MM.1S (cell line): ENCODE results near the gene COX5A.

Experiments used
- DNase-seq: peaks from one replicate; pipeline ENCODE4 v3.0.0-alpha.2; 2015
- H2AFZ ChIP-seq: fragments of 300-600 bp; sonication (generic); 2 replicates; pipeline ENCODE4 v1.6.0; 2016; ENCODE audit warnings: antibody characterized with exemption, low read length
- H3F3A ChIP-seq: fragments of 300-600 bp; sonication (generic); 2 replicates; pipeline ENCODE4 v1.6.1; 2016; ENCODE audit warnings: mild to moderate bottlenecking, antibody characterized with exemption, low read length, moderate library complexity, mixed read lengths; ENCODE audit not compliant: insufficient read depth
- H3K27ac ChIP-seq: fragments of 300-600 bp; sonication (generic); 2 replicates; pipeline ENCODE4 v1.5.1; 2016; ENCODE audit warnings: mild to moderate bottlenecking, low read length
- H3K27me3 ChIP-seq: fragments of 300-600 bp; sonication (generic); replicated peaks from 2 replicates; pipeline ENCODE4 v1.6.0; 2016; ENCODE audit warnings: low read length; ENCODE audit not compliant: insufficient read depth
- H3K36me3 ChIP-seq: fragments of 300-600 bp; sonication (generic); replicated peaks from 2 replicates; pipeline ENCODE4 v1.6.1; 2016; ENCODE audit warnings: mild to moderate bottlenecking, low read length, mixed read lengths; ENCODE audit not compliant: insufficient read depth
- H3K4me1 ChIP-seq: fragments of 300-600 bp; sonication (generic); 2 replicates; pipeline ENCODE4 v1.6.1; 2016; ENCODE audit warnings: low read length, mixed read lengths
- H3K4me2 ChIP-seq: fragments of 300-600 bp; sonication (generic); 2 replicates; pipeline ENCODE4 v1.6.0; 2016; ENCODE audit warnings: low read depth, low read length
- H3K4me3 ChIP-seq: fragments of 300-600 bp; sonication (generic); 2 replicates; pipeline ENCODE4 v1.5.1; 2016; ENCODE audit warnings: low read length, mixed read lengths
- H3K79me2 ChIP-seq: fragments of 300-600 bp; sonication (generic); 2 replicates; pipeline ENCODE4 v1.6.1; 2016; ENCODE audit warnings: mixed run types, low read length, mixed read lengths
- H3K9ac ChIP-seq: fragments of 300-600 bp; sonication (generic); 2 replicates; pipeline ENCODE4 v1.6.1; 2016; ENCODE audit warnings: low read length, mixed read lengths
- H3K9me2 ChIP-seq: fragments of 300-600 bp; sonication (generic); replicated peaks from 2 replicates; pipeline ENCODE4 v1.6.1; 2016; ENCODE audit warnings: mild to moderate bottlenecking, low read length, mixed read lengths; ENCODE audit not compliant: insufficient read depth
- H3K9me3 ChIP-seq: fragments of 300-600 bp; sonication (generic); replicated peaks from 2 replicates; pipeline ENCODE4 v1.6.1; 2016; ENCODE audit warnings: mild to moderate bottlenecking, low read length, mixed read lengths; ENCODE audit not compliant: insufficient read depth
- H4K20me1 ChIP-seq: fragments of 300-600 bp; sonication (generic); 2 replicates; pipeline ENCODE4 v1.6.1; 2016; ENCODE audit warnings: mild to moderate bottlenecking, low read length, moderate library complexity, mixed read lengths; ENCODE audit not compliant: insufficient read depth
- CTCF ChIP-seq: fragments of 300-600 bp; sonication (generic); IDR thresholded peaks from 2 replicates; pipeline ENCODE4 v1.5.1; 2016; ENCODE audit warnings: antibody characterized with exemption, low read length, mixed read lengths
- EZH2 ChIP-seq: fragments of 300-600 bp; sonication (generic); optimal IDR thresholded peaks from 2 replicates; pipeline ENCODE3; 2017; ENCODE audit warnings: low read depth, mild to moderate bottlenecking, antibody characterized with exemption, low read length, mixed read lengths
- EZH2phosphoT487 ChIP-seq: fragments of 300-600 bp; sonication (generic); IDR thresholded peaks from 2 replicates; pipeline ENCODE4 v1.6.1; 2018; ENCODE audit warnings: antibody characterized with exemption, low read length

The COX5A gene

GRCh38 chr15:74963213-74963612 lies 25.3 kb upstream of the COX5A start:
- Histone ChIP-seq H3K9ac (no peak overlapping the region), H3K27ac (no peak overlapping the region), H3K4me2 (no peak overlapping the region)

GRCh38 chr15:74962671-74963070 lies 24.8 kb upstream of the COX5A start:
- no peak overlapping the region for H3K4me2 ChIP-seq
- no peak overlapping the region for H3K9ac ChIP-seq
- TF ChIP-seq CTCF = no peak
- no peak for TF ChIP-seq EZH2phosphoT487
- TF ChIP-seq EZH2 = no peak
- H3K27me3 ChIP-seq = no peaks in the 10 kb centered on the region
- H3K4me3 ChIP-seq = no peak overlapping the region
- peaks cover 5% of the 10 kb centered on the region; the same call in 1 of the 2 replicates for H3F3A ChIP-seq
- H3K79me2 ChIP-seq = no peaks in the 10 kb centered on the region
- no peak for DNase-seq
- no peaks in the 10 kb centered on the region for H3K9me3 ChIP-seq
- no peaks in the 10 kb centered on the region for H3K36me3 ChIP-seq
- no peaks in the 10 kb centered on the region for H4K20me1 ChIP-seq
- no peak overlapping the region for H3K27ac ChIP-seq
- H3K4me1 ChIP-seq = peaks cover 20% of the 10 kb centered on the region
- H2AFZ ChIP-seq = no peak overlapping the region
- no peaks in the 10 kb centered on the region for H3K9me2 ChIP-seq

More at GRCh38 chr15:74963213-74963612, 25.3 kb upstream of the COX5A start:
- H3F3A ChIP-seq = peaks cover 5% of the 10 kb centered on the region; the same call in 1 of the 2 replicates
- no peaks in the 10 kb centered on the region for H4K20me1 ChIP-seq
- no peak overlapping the region for H2AFZ ChIP-seq
- no peak for DNase-seq
- no peaks in the 10 kb centered on the region for H3K27me3 ChIP-seq
- no peak for TF ChIP-seq EZH2phosphoT487
- no peak for TF ChIP-seq EZH2
- TF ChIP-seq CTCF = no peak
- no peaks in the 10 kb centered on the region for H3K36me3 ChIP-seq
- H3K4me1 ChIP-seq = peaks cover 20% of the 10 kb centered on the region
- no peaks in the 10 kb centered on the region for H3K9me2 ChIP-seq
- H3K4me3 ChIP-seq = no peak overlapping the region
- no peaks in the 10 kb centered on the region for H3K9me3 ChIP-seq
- no peaks in the 10 kb centered on the region for H3K79me2 ChIP-seq

- no peaks in the 10 kb centered on the region for H3K27me3 ChIP-seq
Observed at GRCh38 chr15:74962219-74962618, 24.3 kb upstream of the COX5A start.

More at GRCh38 chr15:74962219-74962618, 24.3 kb upstream of the COX5A start:
- Histone ChIP-seq H3K27ac (no peak overlapping the region), H2AFZ (no peak overlapping the region), H3K4me1 (peaks cover 20% of the 10 kb centered on the region), H3F3A (peaks cover 5% of the 10 kb centered on the region; the same call in 1 of the 2 replicates), H3K4me3 (no peak overlapping the region), H3K9ac (no peak overlapping the region), H3K36me3 (no peaks in the 10 kb centered on the region), H3K79me2 (no peaks in the 10 kb centered on the region), H3K9me2 (no peaks in the 10 kb centered on the region), H3K9me3 (no peaks in the 10 kb centered on the region), H3K4me2 (no peak overlapping the region), H4K20me1 (no peaks in the 10 kb centered on the region)
- TF ChIP-seq EZH2 (no peak), CTCF (no peak), EZH2phosphoT487 (no peak)
- DNase-seq = no peak
